Trophoblast cell (in vitro differentiated cells and primary cell): ENCODE data around the gene PTTG1IP2.

Source experiments
- DNase-seq, 2 donors: peaks; one replicate each; pipeline ENCODE4 v3.0.0-alpha.2; 2016
- H2AFZ ChIP-seq: 2 replicates; pipeline ENCODE4 v1.6.1; 2013; ENCODE audit warnings: low read length, moderate library complexity, mild to moderate bottlenecking; ENCODE audit not compliant: insufficient read depth, poor library complexity
- H2AK5ac ChIP-seq: 2 replicates; pipeline ENCODE4 v1.6.1; 2013; ENCODE audit warnings: mild to moderate bottlenecking, low read length
- H2BK120ac ChIP-seq: 2 replicates; pipeline ENCODE4 v1.6.1; 2013; ENCODE audit warnings: low read length, mild to moderate bottlenecking, moderate library complexity; ENCODE audit not compliant: insufficient read depth, poor library complexity
- H2BK12ac ChIP-seq: 2 replicates; pipeline ENCODE4 v1.6.1; 2013; ENCODE audit warnings: mild to moderate bottlenecking, low read length, moderate library complexity
- H2BK5ac ChIP-seq: 2 replicates; pipeline ENCODE4 v1.6.1; 2013; ENCODE audit warnings: low read length, low read depth, moderate library complexity, mild to moderate bottlenecking; ENCODE audit not compliant: poor library complexity
- H3K14ac ChIP-seq: 2 replicates; pipeline ENCODE4 v1.6.1; 2013; ENCODE audit warnings: mild to moderate bottlenecking, low read length
- H3K18ac ChIP-seq: 2 replicates; pipeline ENCODE4 v1.6.1; 2013; ENCODE audit warnings: mild to moderate bottlenecking, low read length
- H3K23ac ChIP-seq: 2 replicates; pipeline ENCODE4 v1.6.1; 2013; ENCODE audit warnings: low read length
- H3K27ac ChIP-seq: 2 replicates; pipeline ENCODE4 v1.5.1; 2013; ENCODE audit warnings: low read depth, mild to moderate bottlenecking, inconsistent platforms, low read length, moderate library complexity
- H3K27me3 ChIP-seq: 2 replicates; pipeline ENCODE4 v1.6.1; 2013; ENCODE audit warnings: inconsistent platforms, mild to moderate bottlenecking, low read length, moderate library complexity; ENCODE audit not compliant: insufficient read depth
- H3K36me3 ChIP-seq, 2 experiments: 1 replicate in 1 of 2; 2 replicates in 1 of 2; pipeline ENCODE4 v1.6.1; 2013; ENCODE audit warnings: low read length in 2 of 2, mild to moderate bottlenecking in 2 of 2, moderate library complexity in 1 of 2; ENCODE audit not compliant: insufficient read depth in 2 of 2, control insufficient read depth in 1 of 2
- H3K4ac ChIP-seq: 2 replicates; pipeline ENCODE4 v1.6.1; 2013; ENCODE audit warnings: low read depth, mild to moderate bottlenecking, low read length, moderate library complexity
- H3K4me1 ChIP-seq, 2 experiments: 1 replicate in 1 of 2; 2 replicates in 1 of 2; pipeline ENCODE4 v1.6.1; 2013; ENCODE audit warnings: low read length in 2 of 2, mild to moderate bottlenecking in 2 of 2, moderate library complexity in 1 of 2; ENCODE audit not compliant: insufficient read depth in 2 of 2, control insufficient read depth in 1 of 2
- H3K4me2 ChIP-seq: 2 replicates; pipeline ENCODE4 v1.6.1; 2013; ENCODE audit warnings: inconsistent platforms, mild to moderate bottlenecking, low read length, moderate library complexity
- H3K4me3 ChIP-seq: 2 replicates; pipeline ENCODE4 v1.5.1; 2013; ENCODE audit warnings: mild to moderate bottlenecking, low read depth, low read length, inconsistent platforms
- H3K79me1 ChIP-seq: one replicate; pipeline ENCODE4 v1.6.1; 2013; ENCODE audit warnings: low read length
- H3K79me2 ChIP-seq: 2 replicates; pipeline ENCODE4 v1.6.1; 2013; ENCODE audit warnings: low read length, mild to moderate bottlenecking; ENCODE audit not compliant: control insufficient read depth, insufficient read depth, poor library complexity
- H3K9ac ChIP-seq: 2 replicates; pipeline ENCODE4 v1.6.1; 2013; ENCODE audit warnings: mild to moderate bottlenecking, low read length
- H3K9me3 ChIP-seq: 2 replicates; pipeline ENCODE4 v1.6.1; 2013; ENCODE audit warnings: low read depth, mild to moderate bottlenecking, control low read depth, inconsistent platforms, low read length; ENCODE audit not compliant: insufficient read depth
- H4K12ac ChIP-seq: 2 replicates; pipeline ENCODE4 v1.6.1; 2013; ENCODE audit warnings: low read depth, mild to moderate bottlenecking, low read length, moderate library complexity
- H4K8ac ChIP-seq: 2 replicates; pipeline ENCODE4 v1.6.1; 2013; ENCODE audit warnings: low read depth, mild to moderate bottlenecking, low read length, moderate library complexity
- H4K91ac ChIP-seq: one replicate; pipeline ENCODE4 v1.6.1; 2013; ENCODE audit warnings: low read depth, mild to moderate bottlenecking, low read length, moderate library complexity
- WGBS: extraction: QIAGEN DNeasy Blood & Tissue Kit; methylation state at CpG from one replicate; pipeline ENCODE4 v1.1.7; 2013; ENCODE audit warnings: missing lambda C conversion rate; ENCODE audit not compliant: insufficient read length, insufficient coverage; ENCODE audit errors: extremely low coverage; 5-methylcytosine and 5-hydroxymethylcytosine counted together

The PTTG1IP2 gene

DNA sequence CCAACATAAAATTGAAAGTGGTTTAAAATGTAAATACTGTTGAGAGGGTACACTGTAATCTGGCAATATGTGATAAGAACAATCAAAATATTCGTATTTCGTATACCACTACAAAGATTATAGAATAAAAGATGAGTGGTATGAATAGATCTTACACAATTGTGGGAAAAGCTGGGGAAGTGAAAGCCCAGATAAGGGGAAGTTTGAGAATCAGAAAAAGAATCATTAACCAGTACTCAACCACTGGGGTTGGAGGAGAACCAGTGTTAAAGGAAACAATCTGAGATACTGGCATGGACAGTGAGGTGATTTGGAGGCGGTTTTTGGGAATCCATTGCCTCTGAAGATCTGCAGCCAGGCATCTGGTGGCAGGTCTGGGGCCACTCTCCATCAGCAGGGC, 67.0 kb downstream of the PTTG1IP2 start:
- WGBS: no CpG with 5 or more reads among the region's 3 CpGs

DNA sequence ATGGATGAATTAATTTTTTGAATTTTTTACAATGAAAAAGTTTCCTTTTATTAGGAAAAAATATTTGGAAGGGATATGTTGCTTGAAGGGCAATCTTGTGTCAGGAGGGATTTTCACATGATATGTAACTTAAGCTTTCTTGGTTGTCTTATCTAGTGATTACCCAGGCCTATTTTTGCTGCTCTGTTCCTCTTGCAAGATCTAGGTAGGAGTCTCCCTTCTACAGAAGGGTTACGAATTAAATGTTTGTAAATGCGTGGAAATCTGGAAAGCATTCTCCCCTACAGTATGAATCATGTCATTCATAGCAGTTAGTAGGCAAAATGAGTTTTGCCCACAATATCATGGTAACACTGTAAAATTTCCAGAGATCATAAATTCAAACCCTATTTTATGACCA, 69.0 kb downstream of the PTTG1IP2 start:
- H3K4me1 ChIP-seq: no peaks in the 10 kb centered on the region
- H3K36me3 ChIP-seq: no peaks in the 10 kb centered on the region
- H2BK12ac ChIP-seq: no peak overlapping the region
- H3K14ac ChIP-seq: no peak overlapping the region
- H4K8ac ChIP-seq: no peak overlapping the region
- no peak overlapping the region for H2AK5ac ChIP-seq
- no peaks in the 10 kb centered on the region for H3K79me1 ChIP-seq
- H2BK5ac ChIP-seq: no peak overlapping the region
- H3K9me3 ChIP-seq: no peaks in the 10 kb centered on the region
- H3K27me3 ChIP-seq: no peaks in the 10 kb centered on the region
- no peak overlapping the region for H2AFZ ChIP-seq
- H3K27ac ChIP-seq: no peak overlapping the region
- DNase-seq: no peak
- H3K9ac ChIP-seq: no peak overlapping the region
- no peak overlapping the region for H2BK120ac ChIP-seq
- H4K12ac ChIP-seq: no peak overlapping the region
- H3K23ac ChIP-seq: no peak overlapping the region
- H3K4me3 ChIP-seq: no peak overlapping the region
- no peak overlapping the region for H3K4ac ChIP-seq
- no peaks in the 10 kb centered on the region for H3K79me2 ChIP-seq
- H3K4me2 ChIP-seq: no peak overlapping the region
- no peak overlapping the region for H4K91ac ChIP-seq
- no CpG with 5 or more reads among the region's 2 CpGs for WGBS
- H3K18ac ChIP-seq: no peak overlapping the region

More for the DNA sequence above, 67.0 kb downstream of the PTTG1IP2 start:
- Histone ChIP-seq H3K27ac (no peak overlapping the region), H2BK12ac (no peak overlapping the region), H4K8ac (no peak overlapping the region), H2AFZ (no peak overlapping the region), H4K12ac (no peak overlapping the region), H4K91ac (no peak overlapping the region), H3K9ac (no peak overlapping the region), H2BK120ac (no peak overlapping the region), H3K4me3 (no peak overlapping the region), H3K23ac (no peak overlapping the region), H3K4me2 (no peak overlapping the region), H3K79me1 (no peaks in the 10 kb centered on the region), H3K36me3 (no peaks in the 10 kb centered on the region), H3K18ac (no peak overlapping the region), H2BK5ac (no peak overlapping the region), H2AK5ac (no peak overlapping the region), H3K4ac (no peak overlapping the region), H3K9me3 (no peaks in the 10 kb centered on the region), H3K4me1 (no peaks in the 10 kb centered on the region), H3K79me2 (no peaks in the 10 kb centered on the region), H3K14ac (no peak overlapping the region), H3K27me3 (no peaks in the 10 kb centered on the region)
- peak in 1 of 2 donors; percentile 8 for DNase-seq

DNA sequence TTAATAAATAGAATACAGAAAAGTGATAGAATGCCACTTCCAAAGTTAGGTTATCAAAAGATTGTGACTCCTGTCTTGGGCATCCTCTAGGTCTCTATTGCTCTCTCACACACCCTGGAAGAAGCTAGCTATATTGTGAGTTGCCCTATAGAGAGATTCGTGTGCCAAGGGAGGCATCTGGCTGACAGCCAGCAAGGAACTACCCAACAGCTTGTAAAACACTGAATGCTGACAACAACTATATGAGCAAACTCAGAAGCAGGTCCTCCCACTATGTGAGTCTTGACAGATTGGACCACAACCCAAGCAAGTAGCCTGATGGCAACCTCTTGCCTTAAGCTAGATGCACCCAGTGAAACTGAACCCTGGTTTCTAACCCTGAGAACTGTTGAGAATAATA, 71.0 kb downstream of the PTTG1IP2 start:
- no peak for DNase-seq
- H2AK5ac ChIP-seq: no peak overlapping the region
- H3K4me2 ChIP-seq: no peak overlapping the region
- no peak overlapping the region for H2BK5ac ChIP-seq
- H4K12ac ChIP-seq: no peak overlapping the region
- H3K79me1 ChIP-seq: no peaks in the 10 kb centered on the region
- no peak overlapping the region for H4K91ac ChIP-seq
- no peak overlapping the region for H2BK12ac ChIP-seq
- H4K8ac ChIP-seq: no peak overlapping the region
- no peaks in the 10 kb centered on the region for H3K4me1 ChIP-seq
- H3K9me3 ChIP-seq: no peaks in the 10 kb centered on the region
- H3K79me2 ChIP-seq: no peaks in the 10 kb centered on the region
- H3K4ac ChIP-seq: no peak overlapping the region
- WGBS: no CpG with 5 or more reads among the region's 1 CpG
- no peak overlapping the region for H2BK120ac ChIP-seq
- H3K27ac ChIP-seq: no peak overlapping the region
- H3K36me3 ChIP-seq: no peaks in the 10 kb centered on the region
- H3K9ac ChIP-seq: no peak overlapping the region
- no peak overlapping the region for H3K23ac ChIP-seq
- no peak overlapping the region for H3K4me3 ChIP-seq
- no peak overlapping the region for H3K18ac ChIP-seq
- no peak overlapping the region for H2AFZ ChIP-seq
- H3K14ac ChIP-seq: no peak overlapping the region
- H3K27me3 ChIP-seq: no peaks in the 10 kb centered on the region

DNA sequence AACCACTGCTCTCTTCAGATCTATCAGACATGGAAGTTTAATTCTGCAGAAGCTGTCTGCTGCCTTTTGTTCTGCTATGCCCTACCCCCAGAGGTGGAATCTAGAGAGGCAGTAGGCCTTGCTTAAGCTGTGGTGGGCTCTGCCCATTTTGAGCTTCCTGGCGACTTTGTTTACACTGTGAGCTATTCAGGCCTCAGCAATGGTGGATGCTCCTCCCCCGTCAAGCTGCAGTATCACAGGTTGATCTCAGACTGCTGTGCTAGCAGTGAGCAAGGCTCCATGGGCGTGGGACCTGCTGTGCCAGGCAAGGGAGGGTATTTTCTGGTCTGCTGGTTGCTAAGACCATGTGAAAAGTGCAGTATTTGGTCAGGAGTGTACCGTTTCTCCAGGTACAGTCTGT, 81.6 kb downstream of the PTTG1IP2 start:
- Histone ChIP-seq H3K4me3 (no peak overlapping the region), H3K14ac (no peak overlapping the region)
- no peak for DNase-seq

More for the DNA sequence above, 81.6 kb downstream of the PTTG1IP2 start:
- no peak overlapping the region for H2BK12ac ChIP-seq
- H3K23ac ChIP-seq: no peak overlapping the region
- H3K9ac ChIP-seq: no peak overlapping the region
- no peak overlapping the region for H4K12ac ChIP-seq
- H3K27me3 ChIP-seq: no peaks in the 10 kb centered on the region
- H3K9me3 ChIP-seq: no peaks in the 10 kb centered on the region
- no peak overlapping the region for H3K4me2 ChIP-seq
- no peak overlapping the region for H2AK5ac ChIP-seq
- H3K79me2 ChIP-seq: no peaks in the 10 kb centered on the region
- no peak overlapping the region for H3K27ac ChIP-seq
- H3K4ac ChIP-seq: no peak overlapping the region
- H4K8ac ChIP-seq: no peak overlapping the region
- no peaks in the 10 kb centered on the region for H3K36me3 ChIP-seq
- H3K79me1 ChIP-seq: no peaks in the 10 kb centered on the region
- no peaks in the 10 kb centered on the region for H3K4me1 ChIP-seq
- H3K18ac ChIP-seq: no peak overlapping the region
- no peak overlapping the region for H4K91ac ChIP-seq
- H2BK5ac ChIP-seq: no peak overlapping the region
- H2AFZ ChIP-seq: no peak overlapping the region
- WGBS: no CpG with 5 or more reads among the region's 4 CpGs
- H2BK120ac ChIP-seq: no peak overlapping the region
